Psoas muscle (tissue), 8 donors: ENCODE results near the gene CEP104. TPM values are rescaled to one million over a fixed set of nuclear protein-coding genes. Genes with fewer than 3 reads are reported as not detected.
A peak's percentile ranks its signal among the peaks of the same experiment; 100 is the strongest.

Source experiments
- ATAC-seq, 4 donors: fragments of 200-7000 bp; cut with Tn5 transposase; one replicate each; pipeline ENCODE4 v1.9.1; 2020; ENCODE audit warnings: moderate library complexity in 3 of 4, mild to moderate bottlenecking in 2 of 4
- DNase-seq, 2 donors: peaks; one replicate each; pipeline ENCODE4 v3.0.0-alpha.2; 2020
- H3K27ac ChIP-seq: fragments of 200-600 bp; one replicate; pipeline ENCODE4 v1.8.0; 2022
- H3K27me3 ChIP-seq, 3 donors: fragments of 200-600 bp in 1 of 3; one replicate each; pipeline versions ENCODE4 v1.6.1 to v1.8.0; 2013 to 2022; ENCODE audit warnings: low read length in 2 of 3, mild to moderate bottlenecking in 2 of 3, moderate library complexity in 1 of 3; ENCODE audit not compliant: insufficient read depth in 3 of 3
- H3K36me3 ChIP-seq, 2 donors: fragments of 200-600 bp in 1 of 2; one replicate each; pipeline versions ENCODE4 v1.6.1 to v1.8.0; 2013 to 2022; ENCODE audit warnings: low read depth in 1 of 2, mild to moderate bottlenecking in 1 of 2, moderate library complexity in 1 of 2; ENCODE audit not compliant: insufficient read depth in 1 of 2
- H3K4me1 ChIP-seq: fragments of 200-600 bp; one replicate; pipeline ENCODE4 v1.8.0; 2022
- H3K4me3 ChIP-seq: fragments of 200-600 bp; one replicate; pipeline ENCODE4 v1.8.0; 2022; ENCODE audit warnings: mild to moderate bottlenecking
- H3K9me3 ChIP-seq: fragments of 200-600 bp; one replicate; pipeline ENCODE4 v1.8.0; 2022
- CTCF ChIP-seq: fragments of 200-600 bp; IDR thresholded peaks from one replicate; pipeline ENCODE4 v1.8.0; 2022; ENCODE audit warnings: antibody characterized with exemption
- WGBS, 3 donors: extraction: QIAGEN DNeasy Blood & Tissue Kit; methylation state at CpG; one replicate each; pipeline versions ENCODE4 v1.1.6 to v1.1.7; 2013; 5-methylcytosine and 5-hydroxymethylcytosine counted together
- intact Hi-C, 2 donors: fragments of 100-400 bp; cut with DNase I; formaldehyde crosslinking; loops; one replicate each; pipeline versions ENCODE4 v1.11.0 to v1.14.2; 2022
- polyA plus RNA-seq, 3 donors: library from polyadenylated mRNA; stranded (reverse); fragments of 200-250 nt; gene quantifications; one replicate each; pipeline ENCODE4 v1.2.3, GENCODE V29; 2013
- total RNA-seq, 4 donors: library from RNA; stranded (reverse); fragmentation: NEBNext Ultra II Directional in 2 of 4; extraction: Animal tissue kit (Norgen Biotek cat#: 25700) in 2 of 4; gene quantifications; one replicate each; pipeline versions ENCODE4 v1.2.1 to v1.2.4, GENCODE V29; 2021 to 2023
- donor health status: healthy with polysubstance abuse.
- donor health status: DM: no; HTN: no; CAD: no; lungs with moderate emphysema.
- donor health status: Bipolar disorder and iron deficiency.
- donor health status: healthy.
- donor health status: DM: yes; HTN: yes; CAD: no.
- donor health status: DM: no; HTN: no; CAD: no.
- donor health status: DM: no; HTN: no; CAD: no.
- donor health status: DM: yes; HTN: yes; CAD: no.

CEP104 gene
- total and polyA plus RNA-seq, 7 donors, result 9.0 to 37.7 (median 31.3) TPM

GRCh38 chr1:3891329-3891865 is 34.4 kb upstream of the CEP104 start:
- Histone ChIP-seq H3K4me1 (peaks cover 9% of the 10 kb centered on the region), H3K36me3 (peaks cover 8 to 51% of the 10 kb centered on the region in 2 donors), H3K9me3 (no peaks in the 10 kb centered on the region), H3K27me3 (no peaks in the 10 kb centered on the region), H3K27ac (no peak overlapping the region), H3K4me3 (no peak overlapping the region)
- ATAC-seq (no peak), DNase-seq (peak in 1 of 2 donors; percentile 39)
- 89 to 92% (median 90%) methylated on average over 17 of the region's 17 CpGs for WGBS, 3 donors
- TF ChIP-seq CTCF, result no peak
- intact Hi-C loops, result loop anchor here in 1 of 2 donors (5.0 kb wide), 1 partner anchor 34 kb away; the partner anchor contains the start of genes CEP104 and DFFB

- no peak overlapping the region for H3K27ac ChIP-seq
- no peak for TF ChIP-seq CTCF
- no peak for ATAC-seq
- 84% methylated on average over 26 of the region's 26 CpGs for WGBS, 3 donors
- peaks cover 8 to 58% of the 10 kb centered on the region in 2 donors for H3K36me3 ChIP-seq
- no peaks in the 10 kb centered on the region for H3K9me3 ChIP-seq
- DNase-seq, result peak in 1 of 2 donors; percentile 35
- H3K4me3 ChIP-seq, result no peak overlapping the region
- H3K27me3 ChIP-seq, result no peaks in the 10 kb centered on the region
- H3K4me1 ChIP-seq, result peaks cover 9% of the 10 kb centered on the region
- intact Hi-C loops, result loop anchor here in 1 of 2 donors (5.0 kb wide), 1 partner anchor 33 kb away; the partner anchor contains the start of genes CEP104 and DFFB
Measured at GRCh38 chr1:3890389-3891328, 33.6 kb upstream of the CEP104 start.

GRCh38 chr1:3889936-3890335 is 32.9 kb upstream of the CEP104 start:
- Histone ChIP-seq H3K4me1 (peaks cover 9% of the 10 kb centered on the region), H3K4me3 (no peak overlapping the region), H3K27ac (no peak overlapping the region), H3K9me3 (no peaks in the 10 kb centered on the region), H3K27me3 (no peaks in the 10 kb centered on the region), H3K36me3 (peaks cover 8 to 66% of the 10 kb centered on the region in 2 donors)
- 89 to 92% (median 92%) methylated on average over 14 of the region's 14 CpGs for WGBS, 3 donors
- intact Hi-C loops, result loop anchor here in 1 of 2 donors (5.0 kb wide), 1 partner anchor 33 kb away; the partner anchor contains the start of genes CEP104 and DFFB
- ATAC-seq (no peak), DNase-seq (peak in 1 of 2 donors; percentile 34)
- TF ChIP-seq CTCF, result no peak

GRCh38 chr1:3888301-3888700 is 31.3 kb upstream of the CEP104 start:
- no peak overlapping the region for H3K4me3 ChIP-seq
- H3K9me3 ChIP-seq, result no peaks in the 10 kb centered on the region
- peak in 1 of 2 donors; percentile 41 for DNase-seq
- no peak for TF ChIP-seq CTCF
- no peak overlapping the region for H3K27ac ChIP-seq
- 86 to 88% (median 88%) methylated on average over 15 of the region's 15 CpGs for WGBS, 3 donors
- intact Hi-C loops, result no loop called here
- peaks cover 9% of the 10 kb centered on the region for H3K4me1 ChIP-seq
- ATAC-seq, result no peak
- H3K36me3 ChIP-seq, result peaks cover 8 to 82% of the 10 kb centered on the region in 2 donors
- H3K27me3 ChIP-seq, result no peaks in the 10 kb centered on the region
